Cardiac septum (tissue), 1 donor: ENCODE results near the gene CCNJL. TPM values are rescaled to one million over a fixed set of nuclear protein-coding genes. Genes with fewer than 3 reads are reported as not detected.
A peak's percentile ranks its signal among the peaks of the same experiment; 100 is the strongest.

Experiments
- DNase-seq: peaks from one replicate; pipeline ENCODE4 v3.0.0-alpha.2; 2020; ENCODE audit warnings: low spot score
- intact Hi-C: fragments of 100-400 bp; cut with DNase I; formaldehyde crosslinking; loops from one replicate; pipeline ENCODE4 v1.14.0; 2022
- total RNA-seq: library from RNA; stranded (reverse); fragmentation: NEBNext Ultra II Directional; extraction: Animal tissue kit (Norgen Biotek cat#: 25700); gene quantifications from one replicate; pipeline ENCODE4 v1.2.1, GENCODE V29; 2021
- donor health status: DM: no; HTN: no; CAD: no.

CCNJL gene
- total RNA-seq, 1 donor from 2014 or later: 6.3 TPM

- no peak for DNase-seq
- intact Hi-C loops: no loop called here
Observed at GRCh38 chr5:160297004-160297403, 15.4 kb downstream of the CCNJL start.

GRCh38 chr5:160296496-160296895 is 15.9 kb downstream of the CCNJL start:
- DNase-seq: no peak
- intact Hi-C loops: no loop called here

GRCh38 chr5:160293901-160294561 is 18.3 kb downstream of the CCNJL start:
- DNase-seq: peak; percentile 79
- intact Hi-C loops: no loop called here

- intact Hi-C loops: no loop called here
Observed at GRCh38 chr5:160293386-160293785, 19.0 kb downstream of the CCNJL start.

GRCh38 chr5:160291467-160291866 is 20.9 kb downstream of the CCNJL start:
- intact Hi-C loops: no loop called here
- no peak for DNase-seq

More at GRCh38 chr5:160293386-160293785, 19.0 kb downstream of the CCNJL start:
- no peak for DNase-seq

- DNase-seq: no peak
- intact Hi-C loops: no loop called here
Observed at GRCh38 chr5:160290751-160291150, 21.6 kb downstream of the CCNJL start.

- DNase-seq: no peak
- intact Hi-C loops: no loop called here
Observed at GRCh38 chr5:160289721-160290120, 22.6 kb downstream of the CCNJL start.

GRCh38 chr5:160289356-160289651 is 23.1 kb downstream of the CCNJL start:
- intact Hi-C loops: no loop called here

GRCh38 chr5:160287378-160288051 is 24.8 kb downstream of the CCNJL start:
- intact Hi-C loops: loop anchor here (2.0 kb wide), 1 partner anchor 19 kb away; no protein-coding TSS in a partner anchor

More at GRCh38 chr5:160289356-160289651, 23.1 kb downstream of the CCNJL start:
- DNase-seq: no peak

GRCh38 chr5:160286947-160287346 is 25.4 kb downstream of the CCNJL start:
- intact Hi-C loops: loop anchor here (2.0 kb wide), 1 partner anchor 18 kb away; no protein-coding TSS in a partner anchor
- no peak for DNase-seq

More at GRCh38 chr5:160287378-160288051, 24.8 kb downstream of the CCNJL start:
- DNase-seq: peak; percentile 89

GRCh38 chr5:160285316-160285715 is 27.0 kb downstream of the CCNJL start:
- intact Hi-C loops: no loop called here
- DNase-seq: no peak

- no peak for DNase-seq
- intact Hi-C loops: no loop called here
Observed at GRCh38 chr5:160284291-160284873, 28.0 kb downstream of the CCNJL start.

GRCh38 chr5:160281275-160281674 is 31.1 kb downstream of the CCNJL start:
- intact Hi-C loops: no loop called here
- no peak for DNase-seq

- no peak for DNase-seq
- intact Hi-C loops: no loop called here
Observed at GRCh38 chr5:160280384-160281095, 31.8 kb downstream of the CCNJL start.

- intact Hi-C loops: no loop called here
- no peak for DNase-seq
Observed at GRCh38 chr5:160278343-160278742, 34.0 kb downstream of the CCNJL start.

GRCh38 chr5:160274483-160274931 is 37.9 kb downstream of the CCNJL start:
- DNase-seq: no peak
- intact Hi-C loops: no loop called here

GRCh38 chr5:160272889-160273288 is 39.5 kb downstream of the CCNJL start:
- no peak for DNase-seq
- intact Hi-C loops: no loop called here

- no peak for DNase-seq
- intact Hi-C loops: no loop called here
Observed at GRCh38 chr5:160272264-160272663, 40.1 kb downstream of the CCNJL start.

- intact Hi-C loops: no loop called here
- DNase-seq: no peak
Observed at GRCh38 chr5:160271836-160272235, 40.5 kb downstream of the CCNJL start.

GRCh38 chr5:160271396-160271795 is 41.0 kb downstream of the CCNJL start:
- no peak for DNase-seq
- intact Hi-C loops: no loop called here
